GM18498 (cell line): ENCODE measurements around the gene WIPF3.

ENCODE experiments used
- ATAC-seq: cut with Tn5 transposase; IDR thresholded peaks from one replicate; pipeline ENCODE4 v1.9.1; 2021; ENCODE audit warnings: mild to moderate bottlenecking, moderate library complexity; ENCODE audit not compliant: unreplicated experiment

Gene WIPF3

GRCh38 chr7:29898301-29898700 is 92.0 kb downstream of the WIPF3 start:
- no peak for ATAC-seq

GRCh38 chr7:29900745-29901144 is 94.4 kb downstream of the WIPF3 start:
- ATAC-seq: no peak

GRCh38 chr7:29906200-29907022 is 100.1 kb downstream of the WIPF3 start:
- no peak for ATAC-seq

DNA sequence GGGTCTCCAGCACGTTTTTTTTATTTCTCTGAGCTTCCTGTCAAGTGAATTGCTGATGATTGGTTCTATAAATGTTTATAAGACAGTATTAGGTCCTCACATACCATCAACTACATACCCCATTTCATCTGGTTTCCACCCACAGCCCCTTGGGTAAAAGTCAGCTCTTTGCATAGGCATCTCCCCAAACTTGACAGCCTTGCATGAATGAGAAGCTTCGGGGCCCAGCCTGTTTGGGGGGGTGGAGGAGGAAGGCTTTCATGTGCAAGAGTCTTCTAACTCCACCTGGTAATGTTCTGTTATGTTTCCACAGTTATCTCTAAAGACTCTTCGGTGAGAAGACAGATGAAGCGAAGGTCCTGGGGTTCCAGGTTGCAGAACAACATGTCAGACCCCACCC is 107.9 kb downstream of the WIPF3 start:
- no peak for ATAC-seq

- no peak for ATAC-seq
Measured at GRCh38 chr7:29915481-29916215, 109.3 kb downstream of the WIPF3 start.

- no peak for ATAC-seq
Measured at GRCh38 chr7:29917641-29918040, 111.3 kb downstream of the WIPF3 start.

GRCh38 chr7:29918850-29919249 is 112.5 kb downstream of the WIPF3 start:
- ATAC-seq: no peak

- no peak for ATAC-seq
Measured at GRCh38 chr7:29919790-29920189, 113.5 kb downstream of the WIPF3 start.

DNA sequence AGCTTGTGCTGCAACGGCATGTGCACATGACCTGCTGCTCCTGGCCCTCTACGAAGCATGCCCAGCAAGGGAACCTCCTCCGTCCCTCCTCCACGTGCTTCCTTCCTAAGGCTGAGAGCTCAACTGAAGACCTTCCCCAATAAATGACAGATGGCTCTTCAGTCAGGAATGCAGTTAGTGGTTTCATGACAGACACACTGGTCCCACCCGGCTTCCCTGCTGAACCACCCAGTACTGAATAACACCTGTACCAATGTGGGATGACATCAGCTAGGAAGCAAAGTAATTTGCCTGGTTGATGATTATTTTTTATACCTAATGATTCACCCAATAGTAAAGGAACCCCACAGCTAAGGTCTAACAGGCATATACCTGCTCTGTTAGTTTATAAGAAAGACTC is 114.2 kb downstream of the WIPF3 start:
- ATAC-seq: no peak

GRCh38 chr7:29921404-29922010 is 115.2 kb downstream of the WIPF3 start:
- peak; percentile 88 for ATAC-seq

DNA sequence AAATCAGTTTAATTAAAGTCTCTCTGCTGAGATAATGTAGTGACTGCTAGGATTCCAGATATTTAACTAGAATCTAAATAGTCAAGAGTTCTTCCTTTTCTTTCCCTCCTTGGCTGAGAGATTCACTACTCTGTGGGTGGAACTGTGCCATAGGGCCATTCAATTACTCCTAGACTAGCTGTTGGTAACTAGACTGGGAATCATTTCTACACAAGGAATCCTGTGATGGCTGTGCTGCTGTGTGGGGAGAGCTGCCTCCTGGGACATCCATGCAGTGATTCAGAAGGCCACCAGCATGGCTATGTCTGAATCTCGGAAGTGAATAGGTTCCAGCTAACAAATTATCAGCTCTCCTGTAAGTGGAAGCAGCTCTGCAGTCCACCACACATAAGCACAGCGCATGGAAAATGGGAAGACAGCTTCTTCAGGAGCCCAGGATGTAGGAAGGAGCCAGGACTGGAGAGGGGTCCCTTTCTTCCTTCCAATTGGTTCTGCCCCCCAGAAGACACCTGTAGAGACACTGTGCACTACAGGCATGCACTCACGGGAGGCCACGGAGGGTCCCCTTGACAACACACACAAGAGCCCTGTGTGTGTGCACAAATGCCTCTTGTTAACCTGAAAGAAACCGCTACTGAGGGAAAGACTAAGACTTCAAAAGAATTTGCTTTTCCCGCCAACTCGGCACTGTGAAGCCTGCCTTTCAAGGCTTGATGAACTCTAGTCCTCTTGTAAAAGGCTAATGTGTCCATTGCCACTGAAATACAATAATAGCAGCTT is 116.8 kb downstream of the WIPF3 start:
- ATAC-seq: no peak

DNA sequence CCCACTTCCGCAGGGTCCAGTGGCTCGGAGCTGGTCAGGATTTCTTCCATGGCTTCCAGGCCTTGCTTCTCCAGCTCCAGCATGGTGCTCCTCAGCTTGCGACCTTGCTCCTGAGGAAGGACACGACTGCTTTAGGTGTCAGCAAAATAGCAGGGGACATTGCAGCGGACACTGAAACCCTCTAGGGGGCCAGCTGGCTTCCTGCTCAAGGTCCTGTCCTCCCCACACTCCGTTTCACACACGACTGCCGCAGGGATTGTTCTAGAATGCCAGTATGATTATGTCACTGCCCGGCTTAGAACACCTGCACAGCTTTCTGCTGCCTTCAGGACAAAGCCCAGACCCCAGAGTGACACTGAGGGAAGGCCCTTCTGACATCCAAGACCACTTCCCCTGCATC is 117.7 kb downstream of the WIPF3 start:
- ATAC-seq: no peak

DNA sequence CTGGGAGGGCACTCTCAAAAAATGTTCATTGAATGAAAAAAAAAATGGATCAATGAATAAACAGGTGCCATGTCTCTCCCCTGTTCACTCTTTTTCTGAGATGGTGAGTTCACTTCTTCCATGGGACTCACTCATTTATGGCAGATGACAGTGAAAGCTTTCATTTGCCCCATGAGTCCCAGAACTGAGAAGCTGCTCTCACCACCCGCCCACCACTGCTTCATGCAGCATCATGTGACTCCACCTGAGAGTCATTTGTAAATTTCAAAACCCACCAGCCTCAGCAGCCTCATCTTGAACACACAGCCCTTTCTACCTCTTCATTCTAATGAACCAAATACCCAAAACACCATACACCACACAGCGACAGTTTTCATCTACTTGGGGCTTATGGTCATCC is 118.4 kb downstream of the WIPF3 start:
- no peak for ATAC-seq

DNA sequence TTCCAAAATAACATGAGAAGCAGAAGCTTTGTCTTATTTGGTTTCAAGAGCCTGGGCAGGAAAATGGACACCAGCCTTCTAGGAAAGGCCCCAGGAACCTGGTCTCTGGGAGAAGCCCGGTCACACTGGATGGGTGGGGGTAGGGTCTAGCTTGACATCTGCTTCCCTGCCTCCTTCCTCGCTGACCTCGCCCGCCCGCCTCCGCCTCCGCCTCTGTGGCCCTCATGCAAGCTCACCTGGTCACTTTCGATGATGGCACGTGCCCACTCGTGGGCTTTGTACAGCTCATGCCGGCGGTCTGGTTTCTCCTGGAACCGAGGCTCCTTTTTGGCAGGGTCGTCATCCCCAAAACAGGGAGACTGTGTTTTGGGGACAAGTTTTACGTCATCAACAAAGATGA is 119.9 kb downstream of the WIPF3 start:
- no peak for ATAC-seq

GRCh38 chr7:29926741-29927140 is 120.4 kb downstream of the WIPF3 start:
- ATAC-seq: no peak

DNA sequence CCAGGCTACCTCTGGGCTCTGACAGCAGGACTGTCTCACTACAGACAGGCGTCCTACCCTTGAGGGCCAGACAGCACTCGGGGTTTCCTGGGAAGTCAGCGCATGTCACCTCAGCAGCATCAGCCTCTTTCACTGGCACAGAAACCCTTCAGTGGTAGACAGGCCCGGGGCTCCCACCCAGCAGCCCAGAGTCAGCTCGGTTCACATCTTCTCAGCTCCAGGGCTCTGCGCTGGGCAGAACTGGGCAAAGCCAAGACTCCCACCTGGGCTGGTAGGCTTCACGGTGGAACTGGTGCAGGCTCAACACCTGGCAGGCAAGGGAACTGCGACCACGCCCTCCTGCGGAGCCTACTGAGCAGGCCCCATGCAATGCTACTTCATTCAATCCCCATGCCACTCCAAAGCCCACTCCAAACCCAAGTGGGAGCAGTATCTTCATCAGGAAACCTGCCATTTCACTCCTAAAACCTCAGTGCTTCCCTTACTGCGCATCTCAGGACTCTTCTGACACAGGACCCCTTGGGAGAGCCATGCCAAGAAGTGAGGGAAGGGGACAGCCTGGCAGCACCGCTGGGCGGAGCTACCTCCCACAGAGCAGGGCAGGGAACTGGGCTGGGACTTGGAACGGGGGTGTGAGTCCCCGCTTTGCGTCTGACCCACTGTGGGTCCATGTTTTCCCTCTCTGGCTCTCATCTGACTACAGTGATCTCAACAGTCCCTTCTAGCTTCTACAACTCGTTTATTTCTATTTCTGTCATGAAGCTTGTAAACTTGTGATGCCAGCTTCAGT is 122.9 kb downstream of the WIPF3 start:
- ATAC-seq: no peak

- no peak for ATAC-seq
Measured at GRCh38 chr7:29935111-29935510, 128.8 kb downstream of the WIPF3 start.

GRCh38 chr7:29937132-29937531 is 130.8 kb downstream of the WIPF3 start:
- ATAC-seq: no peak

DNA sequence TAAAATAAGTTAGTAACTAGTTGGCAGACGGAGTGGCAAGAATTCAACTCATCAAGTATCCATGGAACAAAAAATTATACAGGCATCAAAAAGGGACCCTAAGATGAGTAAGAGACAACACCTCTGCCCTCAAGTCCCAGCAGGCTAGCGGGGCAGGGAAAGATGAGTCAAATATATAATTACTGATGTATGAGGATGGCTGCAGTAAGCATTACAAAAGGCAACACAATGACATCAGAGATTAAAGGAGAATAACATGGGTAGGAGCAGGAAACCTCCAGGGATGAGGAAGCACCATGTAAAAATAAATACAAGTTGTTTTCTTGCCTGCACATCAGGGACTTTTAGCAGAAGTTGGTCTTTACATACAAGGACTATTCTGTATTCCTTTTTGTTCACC is 133.9 kb downstream of the WIPF3 start:
- no peak for ATAC-seq

- ATAC-seq: no peak
Measured at GRCh38 chr7:29945259-29945809, 139.0 kb downstream of the WIPF3 start.
